Right forelimb (tissue), 1 donor: ENCODE measurements around the gene HSD17B14.
A peak's percentile ranks its signal among the peaks of the same experiment; 100 is the strongest.

ENCODE experiments used
- DNase-seq: peaks from one replicate; pipeline ENCODE4 v3.0.0-alpha.2; 2018

The HSD17B14 gene

DNA sequence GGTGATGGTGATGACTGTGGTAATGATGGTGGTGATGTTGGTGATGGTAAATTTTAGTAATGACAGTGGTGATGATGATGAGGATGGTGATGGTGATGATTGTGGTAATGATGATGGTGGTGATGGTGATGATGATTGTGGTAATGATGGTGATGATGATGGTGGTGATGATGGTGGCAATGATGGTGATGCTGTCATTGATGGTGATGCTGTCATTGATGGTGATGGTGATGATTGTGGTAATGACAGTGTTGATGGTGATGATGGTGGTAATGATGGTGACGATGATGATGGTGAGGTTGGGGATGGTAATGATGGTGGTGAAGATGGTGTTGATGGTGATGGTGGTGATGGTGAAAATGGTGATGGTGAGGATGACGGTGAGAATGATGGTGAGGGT is 13.8 kb downstream of the HSD17B14 start:
- no peak for DNase-seq

DNA sequence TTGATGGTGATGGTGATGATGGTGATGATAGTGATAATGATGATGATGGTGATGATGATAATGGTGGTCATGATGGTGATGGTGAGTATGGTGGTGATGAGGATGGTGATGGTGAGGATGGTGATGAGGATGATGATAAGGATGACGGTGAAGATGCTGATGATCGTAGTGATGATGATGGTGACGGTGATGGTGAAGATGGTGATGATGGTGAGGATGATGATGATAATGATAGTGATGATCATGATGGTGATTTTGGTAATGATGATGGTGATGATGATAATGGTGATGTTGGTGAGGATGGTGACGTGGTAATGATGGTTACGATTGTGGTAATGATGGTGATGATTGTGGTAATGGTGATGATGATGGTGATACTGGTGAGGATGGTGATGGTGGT is 14.7 kb downstream of the HSD17B14 start:
- no peak for DNase-seq

DNA sequence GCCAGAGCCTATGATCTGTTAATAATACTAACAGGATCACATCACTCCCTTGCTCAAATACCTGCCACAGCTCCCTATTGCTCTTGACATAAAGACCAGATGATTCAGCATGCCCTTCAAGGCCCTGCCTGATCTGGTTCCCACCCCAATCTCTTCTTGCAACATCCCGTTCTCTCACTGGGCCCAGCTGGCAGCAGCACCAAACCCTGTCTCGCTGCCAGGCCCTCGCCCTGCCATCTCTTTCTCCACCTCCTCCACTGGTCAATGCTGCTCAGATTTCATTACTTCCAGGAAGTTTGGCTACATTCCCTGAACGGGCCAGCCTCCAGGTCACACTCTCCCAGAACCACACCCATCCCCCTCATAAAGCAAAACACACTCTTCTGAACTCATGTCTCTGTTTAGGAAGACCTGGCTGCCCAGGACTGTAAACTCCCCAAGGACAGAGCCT is 16.9 kb downstream of the HSD17B14 start:
- DNase-seq: peak; percentile 72

DNA sequence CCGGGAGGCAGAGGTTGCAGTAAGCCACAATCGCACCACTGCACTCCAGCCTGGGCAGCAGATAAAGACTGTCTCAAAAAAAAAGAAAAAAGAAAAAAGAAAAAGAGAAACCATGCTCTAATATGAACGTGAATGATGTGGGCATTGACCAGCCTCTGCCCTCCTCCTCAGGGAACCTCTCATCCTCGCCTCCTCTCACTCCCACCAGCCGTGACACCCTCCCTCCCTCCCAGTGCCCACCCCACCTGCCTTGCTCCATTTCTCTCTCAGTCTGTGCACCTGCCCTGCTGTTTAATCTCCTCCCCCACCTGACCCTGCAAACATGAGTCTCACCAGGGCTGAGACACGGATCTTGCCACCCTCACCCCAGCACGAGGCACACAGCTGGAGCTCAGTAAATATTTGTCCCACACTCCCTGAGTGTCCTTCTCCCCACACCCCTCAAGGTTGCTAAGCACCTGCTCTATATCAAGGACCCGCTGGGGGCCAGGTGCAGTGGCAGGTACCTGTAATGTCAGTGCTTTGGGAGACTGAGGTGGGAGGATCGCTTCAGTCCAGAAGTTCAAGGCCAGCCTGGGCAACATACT is 18.0 kb downstream of the HSD17B14 start:
- DNase-seq: no peak

DNA sequence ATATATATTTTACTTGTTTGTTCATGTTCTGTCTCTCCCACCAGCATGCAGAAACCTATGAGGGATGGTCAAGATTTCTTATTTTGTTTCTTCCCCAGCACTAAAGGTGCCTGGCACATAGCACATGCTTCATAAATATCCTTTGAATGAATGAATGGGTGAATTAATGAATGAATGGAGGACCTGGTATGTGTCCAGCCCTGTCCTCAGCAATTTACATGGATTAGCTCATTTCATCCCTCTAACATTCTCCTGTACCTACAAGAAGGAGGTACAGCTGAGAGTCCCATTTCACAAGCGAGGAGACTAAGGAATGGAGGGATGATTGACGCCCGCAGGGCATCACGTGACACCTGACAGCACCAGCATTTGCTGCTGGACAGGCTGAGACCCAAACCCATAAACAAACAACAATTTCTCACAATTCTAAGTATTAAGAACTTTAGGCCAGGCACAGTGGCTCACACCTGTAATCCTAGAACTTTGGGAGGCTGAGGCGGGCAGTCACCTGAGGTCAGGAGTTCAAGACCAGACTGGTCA is 18.6 kb downstream of the HSD17B14 start:
- no peak for DNase-seq

DNA sequence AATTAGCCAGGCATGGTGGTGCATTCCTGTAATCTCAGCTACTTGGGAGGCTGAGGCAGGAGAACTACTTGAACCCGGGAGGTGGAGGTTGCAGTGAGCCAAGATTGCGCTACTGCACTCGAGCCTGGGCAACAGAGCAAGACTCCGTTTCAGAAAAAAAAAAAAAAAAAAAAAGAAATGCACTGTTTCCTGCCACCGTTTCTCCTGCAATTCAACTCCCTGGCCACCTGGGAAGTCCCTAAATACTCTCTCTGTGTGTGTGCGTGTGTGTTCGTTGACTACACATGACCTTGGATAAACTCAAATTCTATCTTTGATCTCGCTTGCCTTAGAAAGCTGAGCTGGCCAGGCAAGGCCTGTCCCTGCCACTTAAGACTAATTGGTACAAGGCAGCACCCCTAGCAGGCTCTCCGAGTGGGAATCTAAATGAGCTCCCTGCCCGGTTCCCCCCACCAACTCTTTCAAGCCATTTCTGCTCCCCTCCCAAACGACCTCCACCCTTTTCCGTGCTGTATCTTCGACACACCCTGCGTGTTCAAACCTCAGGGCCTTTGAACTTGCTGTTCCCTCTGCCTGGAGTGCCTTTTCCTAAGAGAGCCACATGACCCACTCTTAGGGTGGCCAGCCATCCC is 20.3 kb downstream of the HSD17B14 start:
- DNase-seq: no peak

DNA sequence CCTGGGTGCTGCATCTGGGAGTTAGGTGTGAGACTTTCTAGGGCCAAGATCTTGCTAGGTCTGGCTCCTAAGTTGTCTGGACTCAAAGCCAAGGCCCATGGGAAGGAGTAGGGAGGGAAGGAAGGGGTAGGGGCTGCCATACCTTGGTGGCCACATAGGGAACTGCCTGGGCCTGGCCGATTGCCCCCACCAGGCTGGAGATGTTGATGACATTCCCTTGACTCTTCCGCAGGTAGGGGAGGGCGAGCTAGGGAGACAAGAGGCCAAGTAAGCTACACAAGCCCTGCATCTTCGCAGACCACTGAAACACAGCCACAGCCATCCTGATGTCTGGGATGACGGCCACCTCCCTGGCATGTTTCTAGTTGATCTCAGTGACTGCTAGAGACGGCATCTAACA is 21.4 kb downstream of the HSD17B14 start:
- no peak for DNase-seq

DNA sequence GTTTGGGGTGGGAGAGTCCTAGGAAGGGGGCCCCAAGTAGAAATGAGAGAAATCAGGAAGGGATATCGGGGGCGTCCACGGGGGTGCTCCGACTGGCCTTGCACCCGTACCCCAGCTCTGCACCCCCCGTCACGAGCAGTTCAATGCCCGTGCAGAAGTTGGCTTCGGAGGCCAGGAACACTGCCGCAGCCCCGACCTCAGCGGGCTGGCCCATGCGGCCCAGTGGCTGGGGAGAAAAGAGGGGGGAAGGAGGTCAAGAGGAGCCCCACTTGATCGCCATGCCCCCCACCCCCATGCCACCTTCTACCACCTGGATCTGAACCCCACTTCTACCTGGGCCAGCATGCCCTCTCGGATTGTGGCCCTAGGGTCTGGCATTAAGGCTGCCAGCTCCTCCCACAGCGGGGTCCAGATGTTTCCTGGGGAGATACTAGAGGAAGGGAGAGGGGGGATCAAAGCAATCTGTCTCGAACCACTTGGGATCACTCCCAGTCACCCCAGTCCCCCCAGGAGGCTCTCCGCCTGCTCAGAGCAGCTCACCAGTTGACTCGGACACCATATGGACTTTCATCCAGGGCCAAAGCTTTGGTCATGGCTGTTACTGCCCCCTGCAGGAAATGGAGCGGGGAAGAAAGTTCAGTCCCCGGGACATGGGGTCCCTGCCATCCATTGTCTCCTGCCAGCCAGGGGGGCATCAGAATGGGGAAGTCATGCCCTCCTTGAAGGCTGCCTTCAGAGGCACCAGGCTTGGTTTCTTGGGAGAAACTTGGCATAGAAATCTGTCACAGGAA is 23.0 kb downstream of the HSD17B14 start:
- no peak for DNase-seq

DNA sequence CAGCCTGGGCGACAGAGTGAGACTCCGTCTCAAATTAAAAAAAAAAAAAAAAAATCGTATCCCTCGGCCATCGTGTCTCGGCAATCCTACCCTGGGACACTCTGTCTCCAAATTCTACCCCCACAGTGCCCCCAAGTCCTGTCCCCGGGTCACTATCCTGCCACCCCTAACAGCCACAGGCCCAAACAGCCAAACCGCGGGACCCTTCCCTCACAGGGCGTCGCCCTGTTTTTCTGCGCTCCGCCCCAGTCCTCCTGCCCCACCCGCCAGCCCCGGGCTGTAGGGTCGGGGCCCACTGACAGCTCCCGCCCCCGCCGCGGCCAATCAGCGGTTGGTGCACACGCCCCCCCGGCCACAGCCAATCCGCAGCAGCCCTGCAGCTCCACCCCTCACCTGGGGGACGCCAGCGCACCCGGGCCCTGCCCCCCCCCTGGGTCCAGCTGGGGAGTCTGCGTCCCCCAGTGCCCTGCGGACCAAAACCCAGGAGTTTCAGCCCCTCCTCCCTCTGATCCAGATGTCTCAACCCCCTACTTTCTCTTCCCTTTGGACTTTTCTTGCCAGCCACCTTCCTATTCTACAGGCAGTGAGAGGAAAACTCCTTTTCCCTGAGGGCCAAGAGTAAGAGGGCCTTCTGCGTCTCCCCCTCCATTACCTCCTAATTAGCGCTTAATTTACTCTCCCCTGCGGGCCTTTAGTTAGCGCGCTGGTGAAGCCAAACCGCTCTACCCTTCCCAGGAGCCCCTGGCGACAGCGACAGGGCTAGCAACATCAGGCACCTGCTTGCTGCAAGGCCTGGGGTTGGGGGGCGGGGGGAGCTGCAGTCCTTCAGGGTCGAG is 24.0 kb downstream of the HSD17B14 start:
- peak; percentile 78 for DNase-seq

DNA sequence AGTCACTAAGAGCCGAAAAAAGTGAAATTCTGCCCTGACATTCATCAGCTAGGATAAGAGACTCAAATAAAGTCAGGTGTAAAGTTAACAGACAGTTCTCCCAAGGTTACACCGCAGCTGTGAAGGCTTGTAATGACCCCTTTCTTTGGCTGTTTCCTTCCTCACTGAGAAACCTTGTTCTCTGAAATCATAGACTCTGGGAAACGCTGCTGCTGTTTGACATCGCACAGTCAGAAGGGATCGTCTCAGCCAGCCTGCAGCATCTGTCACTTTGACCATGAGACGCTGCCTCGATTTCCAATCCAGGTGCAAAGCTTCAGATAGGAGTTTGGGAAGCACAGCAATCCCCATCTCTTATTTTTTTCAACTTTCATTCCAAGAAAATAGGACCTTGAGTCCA is 26.1 kb downstream of the HSD17B14 start:
- no peak for DNase-seq

DNA sequence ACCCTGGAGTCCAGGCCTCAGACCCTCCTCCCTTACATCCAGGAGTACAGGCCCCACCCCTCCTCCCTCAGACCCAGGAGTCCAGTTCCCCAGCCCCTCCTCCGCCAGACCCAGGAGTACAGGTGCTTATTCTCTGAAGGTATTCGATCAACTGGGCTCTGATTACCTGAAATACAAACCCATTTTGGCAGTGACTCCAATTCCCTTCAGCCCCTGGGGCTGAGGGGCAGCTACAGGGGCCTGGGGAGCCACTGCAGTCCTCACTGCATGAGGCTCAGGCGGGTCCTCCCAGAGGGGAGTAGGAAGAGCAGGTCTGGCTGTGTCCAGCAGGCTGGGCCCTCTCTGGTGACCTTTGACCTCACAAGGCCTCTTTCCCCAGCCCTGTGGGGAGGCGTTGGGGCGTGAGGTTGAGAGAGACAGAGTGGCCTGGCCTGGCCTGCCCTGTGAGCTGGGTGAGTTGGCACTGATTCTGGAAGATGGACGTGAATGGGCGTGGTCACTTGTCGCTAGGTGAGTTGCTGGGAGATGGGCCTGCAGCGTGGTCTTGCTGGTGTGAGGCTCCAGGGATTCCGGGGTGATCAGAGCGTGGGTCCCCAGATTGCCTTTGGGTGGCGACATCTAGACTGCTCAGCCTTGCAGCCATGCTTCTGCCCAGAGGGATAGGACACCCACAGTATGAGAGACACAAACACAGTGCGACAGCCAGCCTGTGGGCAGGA is 28.5 kb downstream of the HSD17B14 start:
- no peak for DNase-seq

DNA sequence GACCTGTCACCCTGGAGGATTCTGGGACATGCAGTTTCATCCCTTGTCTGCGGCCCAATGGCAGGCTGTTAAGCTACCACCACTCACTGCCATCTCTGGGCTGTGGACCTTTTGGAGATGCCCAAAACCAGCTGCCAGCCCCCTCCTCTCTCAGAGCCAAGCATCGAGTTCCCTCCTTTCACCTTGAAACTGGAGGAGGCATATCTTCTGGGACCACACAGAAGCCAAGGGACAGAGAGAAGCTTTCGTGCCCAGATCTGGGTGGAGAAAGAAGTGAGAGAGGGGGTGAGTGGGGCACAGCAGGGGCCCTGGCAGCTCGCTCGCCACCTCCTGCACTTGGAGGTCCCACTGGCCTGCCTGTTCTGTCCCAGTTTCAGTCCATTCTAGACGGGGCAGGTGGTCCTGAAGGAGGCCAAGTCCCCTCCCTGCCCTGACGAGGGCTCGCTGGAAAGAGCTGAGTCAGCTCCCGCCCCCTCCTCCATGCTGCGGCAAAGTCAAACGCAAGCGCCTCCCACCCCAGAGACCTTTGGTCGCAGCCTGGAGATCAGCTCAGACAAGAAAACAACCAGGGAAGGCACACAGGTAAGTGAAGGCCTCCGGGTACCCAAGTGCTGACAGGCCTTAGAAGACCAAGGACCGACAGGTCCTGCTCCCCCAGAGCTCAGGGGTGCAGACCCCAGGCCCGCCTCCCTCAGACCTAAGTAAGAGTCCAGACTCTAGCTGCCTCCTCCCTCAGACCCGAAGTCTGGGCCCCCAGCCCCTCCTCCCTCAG is 29.3 kb downstream of the HSD17B14 start:
- DNase-seq: no peak

DNA sequence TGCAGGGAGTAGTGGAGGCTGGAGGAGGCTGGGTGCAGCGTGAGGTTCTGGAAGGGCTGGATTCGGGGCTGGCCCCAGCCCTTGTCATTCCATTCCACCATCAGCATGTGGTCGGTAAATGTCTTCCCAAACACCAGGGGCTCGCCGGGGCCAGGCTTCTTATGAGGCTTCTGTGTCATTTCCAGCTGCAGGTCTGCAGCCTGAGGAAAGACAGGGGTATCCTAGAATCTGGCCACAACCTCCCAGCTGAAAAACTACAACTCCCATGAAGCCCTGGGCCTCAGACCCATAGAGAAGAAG is 29.8 kb downstream of the HSD17B14 start:
- DNase-seq: no peak

DNA sequence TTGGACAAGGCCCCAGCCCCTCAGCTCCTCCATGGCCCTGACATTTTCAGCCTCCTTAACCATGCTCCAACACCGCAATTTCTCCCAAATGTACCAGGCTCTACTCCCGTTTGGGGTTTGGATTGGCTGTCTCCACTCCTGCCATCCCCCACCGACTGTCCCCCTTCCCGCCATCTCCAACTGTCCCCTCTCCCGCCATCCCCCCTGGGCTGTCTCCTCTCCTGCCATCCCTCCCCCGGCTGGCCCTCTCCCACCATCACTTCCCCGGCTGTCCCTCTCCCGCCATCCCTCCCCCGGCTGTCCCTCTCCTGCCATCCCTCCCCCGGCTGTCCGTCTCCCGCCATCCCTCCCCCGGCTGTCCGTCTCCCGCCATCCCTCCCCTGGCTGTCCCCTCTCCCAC is 30.8 kb downstream of the HSD17B14 start:
- no peak for DNase-seq

DNA sequence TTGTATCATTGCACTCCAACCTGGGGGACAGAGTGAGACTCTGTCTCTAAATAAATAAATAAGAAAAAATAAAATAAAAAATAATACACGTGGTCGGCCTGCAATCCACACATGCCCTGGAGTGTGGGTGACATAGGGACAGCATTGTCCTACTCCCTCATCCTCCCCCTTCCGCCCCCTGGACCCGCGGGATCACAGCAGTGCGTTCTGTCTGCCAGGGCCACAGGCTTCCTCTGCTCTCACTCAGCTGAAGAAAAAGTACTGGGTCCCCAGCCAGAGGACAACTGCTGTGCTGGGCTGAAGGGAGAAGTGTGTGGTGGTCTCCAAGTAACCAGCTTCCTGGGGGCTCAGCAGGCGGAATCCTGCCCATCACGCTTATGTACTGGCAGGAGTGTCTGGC is 31.8 kb downstream of the HSD17B14 start:
- no peak for DNase-seq

DNA sequence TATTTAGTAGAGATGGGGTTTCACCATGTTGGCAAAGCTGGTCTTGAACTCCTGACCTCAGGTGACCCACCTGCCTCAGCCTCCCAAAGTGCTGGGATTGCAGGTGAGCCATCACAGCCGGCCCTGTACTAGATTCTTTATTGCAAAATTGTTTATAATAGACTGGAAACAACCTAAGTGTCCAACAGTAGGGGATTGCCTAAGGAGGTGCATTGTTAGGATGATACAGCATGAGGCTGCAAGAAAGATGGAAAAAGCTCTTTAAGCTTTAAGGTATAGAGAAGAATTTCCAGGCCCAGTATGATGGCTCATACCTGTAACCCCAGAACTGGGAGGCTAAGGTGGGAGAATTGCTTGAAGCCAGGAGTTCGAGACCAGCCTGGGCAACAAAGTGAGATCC is 33.7 kb downstream of the HSD17B14 start:
- no peak for DNase-seq

DNA sequence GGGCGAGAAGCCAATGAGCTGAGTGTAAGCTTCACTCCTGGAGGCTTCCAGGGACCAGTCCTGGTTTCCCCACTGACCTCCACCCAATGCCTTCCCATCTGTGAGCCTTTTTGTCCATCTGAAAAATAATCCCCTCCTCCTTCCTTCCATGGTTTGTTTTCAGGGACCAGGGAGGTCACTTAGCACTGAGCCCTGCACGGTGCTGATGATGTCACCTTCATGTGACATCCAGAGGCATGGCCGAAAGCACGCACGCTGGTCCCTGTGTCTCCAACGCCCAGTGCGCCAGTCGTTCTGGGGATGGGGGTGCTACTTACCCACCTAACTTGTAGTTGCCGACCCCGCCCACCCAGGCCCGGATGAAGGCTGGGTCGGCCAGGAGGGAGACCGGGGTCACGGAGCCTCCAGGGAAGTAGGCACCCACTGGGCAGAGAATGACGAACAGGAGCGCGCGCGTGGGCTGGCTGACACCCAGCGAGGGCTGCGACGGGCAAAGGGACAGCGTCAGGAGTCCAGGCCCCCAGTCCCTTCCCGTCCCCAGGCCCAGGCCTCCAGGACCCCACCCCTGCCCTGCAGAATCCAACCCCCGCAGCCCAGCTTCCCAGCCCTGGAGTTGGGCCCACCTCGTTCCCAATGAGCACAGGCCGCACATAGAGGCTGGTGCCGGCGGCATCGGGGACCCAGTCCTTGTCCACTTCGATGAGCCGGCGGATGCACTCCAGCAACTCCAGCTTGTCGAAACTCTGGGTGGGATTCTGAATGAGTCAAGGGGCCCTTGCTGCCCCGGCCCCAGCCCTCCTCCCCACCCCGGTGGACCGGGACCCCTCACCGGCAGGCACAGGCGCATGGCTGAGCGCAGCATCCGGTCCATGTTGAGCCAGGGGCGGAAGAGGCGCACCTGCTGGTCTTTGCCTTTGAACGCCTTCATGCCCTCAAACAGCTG is 36.7 kb downstream of the HSD17B14 start:
- no peak for DNase-seq

DNA sequence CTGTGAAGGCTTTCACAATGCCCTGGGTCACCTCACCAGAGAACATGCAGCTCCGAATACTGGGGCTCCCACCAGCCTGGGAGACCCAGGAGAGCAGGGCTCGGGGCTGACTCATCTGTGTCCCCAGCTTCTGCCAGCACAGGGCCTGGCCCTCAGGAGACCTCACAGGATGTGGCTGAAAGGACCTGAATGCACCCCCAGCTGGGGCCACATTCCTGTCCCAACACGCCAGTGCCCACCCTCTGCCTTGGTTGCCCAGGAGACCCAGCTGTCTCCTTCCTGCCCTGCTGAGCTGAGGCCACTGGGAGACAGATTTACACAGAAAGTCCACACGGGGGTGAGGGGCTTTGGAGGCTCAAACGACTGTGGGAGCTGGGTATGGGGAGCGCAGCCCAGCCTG is 37.4 kb downstream of the HSD17B14 start:
- no peak for DNase-seq

DNA sequence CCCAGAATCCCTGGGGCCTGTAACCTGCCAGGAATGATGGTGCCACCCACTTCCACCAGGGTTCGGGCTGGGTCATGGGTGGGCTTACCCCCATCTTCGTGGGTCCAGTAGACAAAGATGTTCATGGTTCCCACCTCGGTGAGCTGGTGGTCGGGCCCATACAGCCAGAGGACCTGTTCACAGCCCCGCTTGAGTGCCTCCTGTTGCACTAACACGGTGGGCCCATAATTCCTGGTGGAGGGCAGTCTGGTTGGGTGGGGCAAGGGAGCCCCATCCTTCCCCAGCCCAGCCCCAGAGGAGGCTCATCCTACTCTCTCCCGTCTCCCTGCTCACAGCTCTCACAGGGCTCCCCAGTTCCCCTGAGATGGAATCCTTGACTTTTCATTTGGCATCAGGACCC is 39.2 kb downstream of the HSD17B14 start:
- no peak for DNase-seq

DNA sequence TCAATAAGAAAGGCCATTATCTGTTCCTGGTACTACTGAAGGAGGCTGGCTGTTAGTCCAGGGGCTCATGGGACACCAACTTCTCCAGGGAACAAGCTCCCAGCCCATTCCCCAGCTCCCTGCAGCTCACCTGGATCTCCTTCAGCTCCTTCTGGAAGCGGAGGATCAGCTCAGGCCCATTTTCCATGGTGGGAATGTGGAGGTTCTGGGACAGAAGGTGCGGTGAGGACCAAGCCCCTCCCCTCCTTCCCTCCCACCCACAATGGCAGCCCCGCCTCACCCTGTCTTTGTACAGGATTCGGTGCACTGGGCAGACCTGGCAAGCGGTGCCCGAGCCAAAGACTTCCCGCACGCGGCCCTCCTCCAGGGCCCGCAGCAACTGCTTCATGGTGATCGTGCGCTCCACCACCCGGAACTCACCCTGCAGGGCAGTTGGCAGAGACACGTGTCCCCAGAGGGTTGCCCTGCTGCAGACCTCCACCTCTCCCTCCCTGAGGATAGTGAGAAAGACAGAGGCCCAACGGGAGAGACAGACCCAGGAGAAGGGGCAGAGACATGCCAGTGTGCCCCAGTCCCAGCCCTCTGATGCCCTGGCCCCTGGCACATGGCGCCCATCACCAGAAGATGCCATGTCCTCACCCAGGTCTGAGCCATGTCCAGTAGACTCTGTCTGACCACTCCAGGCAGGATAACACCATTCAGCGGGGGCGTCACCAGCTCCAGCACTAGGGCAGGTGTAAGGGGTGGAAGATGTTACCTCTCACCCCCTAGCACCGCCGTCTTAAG is 39.8 kb downstream of the HSD17B14 start:
- no peak for DNase-seq
